HG03280 (cell line): ENCODE measurements around the gene ZNF146.
"Not testable (repeated sequence)": the region's sequence is repeated elsewhere in the genome, so short reads cannot be mapped to it uniquely, and the experiment has no call there.

ENCODE experiments used
- ATAC-seq: cut with Tn5 transposase; IDR thresholded peaks from one replicate; pipeline ENCODE4 v1.9.1; 2021; ENCODE audit warnings: mild to moderate bottlenecking, moderate library complexity; ENCODE audit not compliant: unreplicated experiment

Gene ZNF146

GRCh38 chr19:36269295-36269694, 54.4 kb downstream of the ZNF146 start:
- not testable (repeated sequence) for ATAC-seq
